Activated naive CD8-positive, alpha-beta T cell treated with anti-CD3 and anti-CD28 coated beads, Interleukin-2, amount 50 U/mL, for 16 hours (primary cell): Measurements from ENCODE around the gene LDLRAD4.

Experiments used
- DNase-seq: peaks from one replicate; pipeline ENCODE4 v3.0.0-alpha.2; 2020; ENCODE audit warnings: low read depth, low spot score

Gene LDLRAD4

GRCh38 chr18:13430663-13431062 is 212.1 kb downstream of the LDLRAD4 start:
- no peak for DNase-seq

- DNase-seq = no peak
Observed at GRCh38 chr18:13431886-13432285, 213.3 kb downstream of the LDLRAD4 start.

- no peak for DNase-seq
Observed at GRCh38 chr18:13433125-13433524, 214.6 kb downstream of the LDLRAD4 start.

- no peak for DNase-seq
Observed at GRCh38 chr18:13433685-13434084, 215.1 kb downstream of the LDLRAD4 start.

GRCh38 chr18:13434854-13435253 is 216.3 kb downstream of the LDLRAD4 start:
- DNase-seq = no peak

GRCh38 chr18:13435586-13436333 is 217.2 kb downstream of the LDLRAD4 start:
- DNase-seq = no peak

- no peak for DNase-seq
Observed at GRCh38 chr18:13436576-13436975, 218.0 kb downstream of the LDLRAD4 start.

- no peak for DNase-seq
Observed at GRCh38 chr18:13437034-13437433, 218.5 kb downstream of the LDLRAD4 start.

GRCh38 chr18:13437796-13438506 is 219.4 kb downstream of the LDLRAD4 start:
- peak; percentile 32 for DNase-seq

GRCh38 chr18:13438507-13439056 is 220.0 kb downstream of the LDLRAD4 start:
- no peak for DNase-seq

GRCh38 chr18:13439461-13439860 is 220.9 kb downstream of the LDLRAD4 start:
- no peak for DNase-seq

GRCh38 chr18:13440277-13441248 is 222.0 kb downstream of the LDLRAD4 start:
- no peak for DNase-seq

GRCh38 chr18:13441736-13442135 is 223.2 kb downstream of the LDLRAD4 start:
- DNase-seq = no peak

GRCh38 chr18:13442451-13442850 is 223.9 kb downstream of the LDLRAD4 start:
- DNase-seq = no peak

- DNase-seq = no peak
Observed at GRCh38 chr18:13443552-13443951, 225.0 kb downstream of the LDLRAD4 start.

GRCh38 chr18:13444430-13445240 is 226.1 kb downstream of the LDLRAD4 start:
- DNase-seq = no peak

- no peak for DNase-seq
Observed at GRCh38 chr18:13445241-13445897, 226.8 kb downstream of the LDLRAD4 start.

GRCh38 chr18:13446024-13446423 is 227.5 kb downstream of the LDLRAD4 start:
- no peak for DNase-seq

GRCh38 chr18:13446610-13447461 is 228.3 kb downstream of the LDLRAD4 start:
- no peak for DNase-seq
